ENCODE data around the gene METTL17. TPM values are rescaled to one million over a fixed set of nuclear protein-coding genes. Genes with fewer than 3 reads are reported as not detected.

The METTL17 gene
- total and polyA plus RNA-seq, 9 of the 15 experiments (the other 6 are each of a cell fraction or from before 2014, with no cell fraction given), result 65.6 to 150 (median 90.0) TPM

- TF ChIP-seq ZBTB9 (CRISPR knock-in tag; IDR thresholded peaks at IDR 0.05), result no peak
- no peak for TF ChIP-seq ZNF280B (CRISPR knock-in tag; IDR thresholded peaks at IDR 0.05)
- no peak for TF ChIP-seq RAD51 (IDR thresholded peaks at IDR 0.05; ENCODE audit: borderline replicate concordance, low read depth)
- TF ChIP-seq TCF15 (CRISPR knock-in tag; IDR thresholded peaks at IDR 0.05), result no peak
- TF ChIP-seq POLR2AphosphoS2 (IDR thresholded peaks at IDR 0.05; ENCODE audit: low read length), result no peak
- TF ChIP-seq NCOA6 (IDR thresholded peaks at IDR 0.05), result no peak
Observed at GRCh38 chr14:20976291-20976690, 13.5 kb upstream of the METTL17 start (continued).

- no peak for DNase-seq (ENCODE audit: extremely low read depth in 1 of 4, low spot score in 3 of 4)
- Histone ChIP-seq H3K36me3 (ENCODE audit: control insufficient read depth, insufficient read depth, low read length) (no peaks in the 10 kb centered on the region), H3K9me3 (replicated peaks; ENCODE audit: control insufficient read depth, insufficient read depth, low read depth, low read length) (no peaks in the 10 kb centered on the region), H3K4me2 (ENCODE audit: insufficient read depth, low read length) (no peak overlapping the region), H2AFZ (ENCODE audit: low read depth, low read length) (no peak overlapping the region), H3K79me2 (ENCODE audit: control insufficient read depth, insufficient read depth, low read length) (no peaks in the 10 kb centered on the region), H3K4me1 (replicated peaks in 1 of 2; ENCODE audit: control insufficient read depth in 2 of 2, insufficient read depth in 2 of 2, low read length in 2 of 2) (no peaks in the 10 kb centered on the region; a peak in 2 of 5 replicates), H3K9ac (ENCODE audit: insufficient read depth in 1 of 2, low read depth in 2 of 2, low read length in 2 of 2) (no peak overlapping the region), H3K27me3 (ENCODE audit: control insufficient read depth in 2 of 2, insufficient read depth in 2 of 2, low read length in 2 of 2) (no peaks in the 10 kb centered on the region; a peak in 1 of 5 replicates), H3K4me3 (no peak overlapping the region), H4K20me1 (replicated peaks; ENCODE audit: control insufficient read depth, insufficient read depth, low read length) (no peaks in the 10 kb centered on the region), H3K27ac (ENCODE audit: extremely low read depth, low read depth, low read length) (no peak overlapping the region), H3K9me1 (ENCODE audit: control insufficient read depth, insufficient read depth, low read length) (no peaks in the 10 kb centered on the region)
- in situ Hi-C loops (cut with MboI), result no loop called here
- TF ChIP-seq PKNOX1 (IDR thresholded peaks at IDR 0.05), result no peak
- TF ChIP-seq PPARD (CRISPR knock-in tag; IDR thresholded peaks at IDR 0.05), result no peak
- TF ChIP-seq HMG20A (CRISPR knock-in tag; conservative IDR thresholded peaks at IDR 0.05), result no peak
- no peak for TF ChIP-seq HES1 (IDR thresholded peaks at IDR 0.05; ENCODE audit: low read depth)
- no peak for TF ChIP-seq THRA (IDR thresholded peaks at IDR 0.05)
- no peak for TF ChIP-seq KAT7 (CRISPR knock-in tag; IDR thresholded peaks at IDR 0.05; ENCODE audit: borderline replicate concordance)
- POLR2A ChIA-PET, result no interaction called here
- FAIRE-seq, result no peak
- intact Hi-C loops (cut with micrococcal nuclease), result no loop called here
- CTCF ChIA-PET (ENCODE audit: low intra/inter-chr PET ratio), result no interaction called here
- BruUV-seq (replicated peaks), result no TSS peak
- WGBS (ENCODE audit: insufficient coverage, low coverage, missing lambda C conversion rate), result 10% methylated on average over 1 of the region's 1 CpG
- ATAC-seq, result no peak
Observed at GRCh38 chr14:20978687-20979086, 11.1 kb upstream of the METTL17 start.

All from K562 (cell line).